Mononuclear cell (primary cell): ENCODE data around the gene IL32. TPM values are rescaled to one million over a fixed set of nuclear protein-coding genes. Genes with fewer than 3 reads are reported as not detected.
A peak's percentile ranks its signal among the peaks of the same experiment; 100 is the strongest.

Experiments used
- H3K27me3 ChIP-seq: 2 replicates; pipeline ENCODE4 v1.6.0; 2011; ENCODE audit warnings: low read length, control low read depth; ENCODE audit not compliant: insufficient read depth
- H3K4me1 ChIP-seq: 2 replicates; pipeline ENCODE4 v1.5.1; 2011; ENCODE audit warnings: mild to moderate bottlenecking, low read length, control low read depth; ENCODE audit not compliant: insufficient read depth
- H3K4me3 ChIP-seq: 2 replicates; pipeline ENCODE4 v1.5.1; 2011; ENCODE audit warnings: mild to moderate bottlenecking, low read length, moderate library complexity
- H3K9me3 ChIP-seq: 2 replicates; pipeline ENCODE4 v1.5.1; 2011; ENCODE audit warnings: low read depth, mild to moderate bottlenecking, control low read depth, low read length
- total RNA-seq: library from RNA; depleted of rRNA; stranded (reverse); fragments of >200 nt; gene quantifications from one replicate; pipeline ENCODE4 v1.2.3, GENCODE V29; 2012

The IL32 gene
- total RNA-seq, 1 donor: 115 TPM

DNA sequence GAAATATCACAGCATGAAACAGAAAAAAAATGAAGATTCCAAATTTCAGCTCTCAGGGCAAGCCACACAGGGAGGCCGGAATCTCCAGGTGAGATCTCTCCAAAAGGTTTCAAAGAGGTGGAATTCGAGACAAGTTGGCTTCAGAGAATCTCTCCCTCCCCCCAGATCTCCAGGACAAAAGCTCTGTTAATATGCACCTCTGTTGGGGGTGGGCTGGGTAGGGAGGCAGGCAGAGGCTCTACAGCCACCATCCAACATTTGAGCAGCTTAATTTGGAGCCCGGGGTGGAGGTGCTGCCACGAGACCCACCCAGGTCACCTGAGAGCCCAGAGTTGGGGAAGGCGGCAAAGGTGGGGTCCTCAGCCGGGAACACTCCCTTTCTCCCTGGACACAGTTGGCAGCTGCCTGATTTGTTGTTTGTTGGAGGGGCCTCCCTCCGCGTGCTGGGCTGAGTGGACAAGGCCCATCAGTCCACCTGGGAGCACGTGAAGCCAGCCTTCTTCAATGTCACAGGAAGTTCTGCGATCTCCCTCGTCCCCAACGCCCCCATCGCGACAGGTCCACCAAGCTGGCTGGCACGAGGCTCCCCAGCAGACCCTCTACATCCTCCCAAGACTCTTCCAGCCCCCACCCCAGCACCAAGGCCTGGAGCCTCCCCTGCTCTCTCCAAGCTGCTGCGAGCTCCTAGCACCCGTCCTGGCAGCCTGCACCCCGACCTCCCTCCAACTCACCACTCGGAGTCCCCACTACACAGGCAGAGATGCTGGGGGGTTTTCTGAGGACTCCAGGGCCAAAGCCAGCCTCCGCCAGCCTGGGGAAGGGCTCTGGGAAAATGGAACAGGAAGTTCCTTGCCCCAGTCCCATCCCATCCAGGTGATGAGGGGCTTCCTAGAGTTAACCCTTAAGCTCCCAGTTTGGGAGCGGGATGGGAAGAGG is 33.3 kb downstream of the IL32 start, which contains the start of gene ZSCAN10:
ZSCAN10 (minus strand) TSS at position 836 of the 936 bp plus-strand sequence. CDS start 6,357 bp downstream, outside the sequence.
- peaks cover 64% of the 10 kb centered on the region for H3K4me1 ChIP-seq
- peak within 1 kb of the TSS; percentile 1 for H3K4me3 ChIP-seq
- no peaks in the 10 kb centered on the region for H3K9me3 ChIP-seq
- H3K27me3 ChIP-seq: no peaks in the 10 kb centered on the region

GRCh38 chr16:3099395-3099731 is 33.9 kb downstream of the IL32 start:
- Histone ChIP-seq H3K4me3 (no peak overlapping the region), H3K27me3 (no peaks in the 10 kb centered on the region), H3K9me3 (no peaks in the 10 kb centered on the region), H3K4me1 (peaks cover 63% of the 10 kb centered on the region)

GRCh38 chr16:3099732-3100499 is 34.5 kb downstream of the IL32 start:
- H3K27me3 ChIP-seq: no peaks in the 10 kb centered on the region
- H3K9me3 ChIP-seq: no peaks in the 10 kb centered on the region
- peaks cover 58% of the 10 kb centered on the region for H3K4me1 ChIP-seq
- peak overlapping the region; percentile 1 for H3K4me3 ChIP-seq

GRCh38 chr16:3101018-3101840 is 35.8 kb downstream of the IL32 start:
- Histone ChIP-seq H3K9me3 (no peaks in the 10 kb centered on the region), H3K4me1 (peaks cover 53% of the 10 kb centered on the region), H3K4me3 (peak overlapping the region; percentile 13), H3K27me3 (no peaks in the 10 kb centered on the region)

- Histone ChIP-seq H3K27me3 (no peaks in the 10 kb centered on the region), H3K4me1 (peaks cover 51% of the 10 kb centered on the region), H3K4me3 (peak overlapping the region; percentile 13), H3K9me3 (no peaks in the 10 kb centered on the region)
Measured at GRCh38 chr16:3101841-3102470, 36.5 kb downstream of the IL32 start.

DNA sequence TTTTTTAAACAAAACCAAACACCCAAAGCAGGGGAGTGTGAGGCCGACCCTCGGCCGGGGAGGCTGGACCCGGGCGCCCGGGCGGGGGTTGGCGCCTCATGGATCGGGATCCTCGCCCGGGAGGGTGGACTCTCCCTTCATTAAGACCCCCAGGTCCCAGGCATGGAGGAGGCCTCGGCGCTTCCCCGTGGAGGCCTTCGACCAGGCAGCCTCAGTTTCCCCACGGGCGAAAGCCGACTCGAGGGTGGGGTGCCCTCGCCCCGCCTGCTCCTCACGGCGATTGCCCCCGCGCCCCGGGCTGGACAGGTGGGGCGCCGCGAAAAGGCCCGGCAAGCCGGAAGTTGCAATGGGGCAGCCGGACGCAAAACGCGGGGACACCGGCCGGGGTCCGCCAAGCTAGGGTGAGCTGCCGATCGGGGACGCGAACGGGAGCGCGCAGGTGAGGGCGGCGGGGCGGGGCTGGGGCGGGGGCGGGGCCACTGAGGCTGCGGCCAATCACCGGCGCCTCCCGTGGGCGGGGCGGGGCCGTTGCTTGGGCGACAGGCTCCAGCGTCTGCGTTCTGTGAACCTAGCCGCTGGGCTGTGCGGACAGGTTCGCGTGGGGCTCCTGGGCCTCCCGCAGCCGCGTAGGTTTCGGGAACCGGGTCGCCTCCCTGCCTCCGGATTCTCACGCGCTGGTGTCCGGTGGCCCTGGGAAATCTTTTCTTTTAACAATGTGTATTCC is 40.9 kb downstream of the IL32 start:
- no peaks in the 10 kb centered on the region for H3K27me3 ChIP-seq
- H3K4me1 ChIP-seq: peaks cover 35% of the 10 kb centered on the region
- H3K9me3 ChIP-seq: no peaks in the 10 kb centered on the region
- peak overlapping the region; percentile 56 for H3K4me3 ChIP-seq

- H3K4me3 ChIP-seq: no peak within 1 kb of the TSS
- no peaks in the 10 kb centered on the region for H3K27me3 ChIP-seq
- no peaks in the 10 kb centered on the region for H3K9me3 ChIP-seq
- H3K4me1 ChIP-seq: peaks cover 4% of the 10 kb centered on the region
Measured at GRCh38 chr16:3112058-3112880, 46.8 kb downstream of the IL32 start, which contains the start of gene ZNF205. Gene ZNF205, plus strand, starts transcription at chr16:3112586. Its CDS starts 845 bp downstream, at chr16:3113431.

DNA sequence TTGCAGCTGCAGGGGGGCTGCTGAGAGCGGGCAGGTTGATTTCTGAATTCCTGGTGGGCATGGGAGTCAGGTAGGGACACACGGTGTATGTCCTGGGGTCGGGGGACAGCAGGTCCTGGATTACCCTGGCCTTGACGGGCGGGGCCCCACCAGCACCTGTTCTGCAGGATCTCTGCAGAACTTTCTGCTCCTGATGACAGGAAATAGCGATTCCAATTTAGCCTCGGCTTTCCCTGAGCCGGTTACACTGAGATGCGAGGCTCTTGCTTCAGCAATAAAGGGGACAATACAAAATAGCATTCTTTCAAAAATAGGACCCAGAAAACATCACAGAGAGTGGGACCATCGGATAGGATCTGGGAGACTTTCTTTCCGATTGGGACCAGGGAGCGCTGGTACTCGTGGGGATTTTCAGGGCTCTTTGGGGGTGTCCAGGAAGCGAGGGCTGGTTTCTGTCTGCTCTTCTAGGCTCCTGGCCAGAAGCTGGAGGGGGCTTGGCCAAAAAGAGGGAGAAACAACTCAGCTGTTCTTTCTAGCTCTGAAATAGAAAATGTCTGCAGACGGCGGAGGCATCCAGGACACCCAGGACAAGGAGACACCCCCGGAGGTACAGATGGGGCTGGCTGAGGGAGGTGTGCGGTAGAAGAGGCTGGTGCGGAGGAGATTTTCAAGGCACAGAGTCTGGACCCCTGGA is 47.6 kb downstream of the IL32 start:
- H3K4me1 ChIP-seq: no peaks in the 10 kb centered on the region
- no peaks in the 10 kb centered on the region for H3K9me3 ChIP-seq
- no peak overlapping the region for H3K4me3 ChIP-seq
- H3K27me3 ChIP-seq: no peaks in the 10 kb centered on the region

- no peaks in the 10 kb centered on the region for H3K4me1 ChIP-seq
- H3K27me3 ChIP-seq: no peaks in the 10 kb centered on the region
- no peaks in the 10 kb centered on the region for H3K9me3 ChIP-seq
- H3K4me3 ChIP-seq: no peak overlapping the region
Measured at GRCh38 chr16:3113765-3114479, 48.5 kb downstream of the IL32 start.

DNA sequence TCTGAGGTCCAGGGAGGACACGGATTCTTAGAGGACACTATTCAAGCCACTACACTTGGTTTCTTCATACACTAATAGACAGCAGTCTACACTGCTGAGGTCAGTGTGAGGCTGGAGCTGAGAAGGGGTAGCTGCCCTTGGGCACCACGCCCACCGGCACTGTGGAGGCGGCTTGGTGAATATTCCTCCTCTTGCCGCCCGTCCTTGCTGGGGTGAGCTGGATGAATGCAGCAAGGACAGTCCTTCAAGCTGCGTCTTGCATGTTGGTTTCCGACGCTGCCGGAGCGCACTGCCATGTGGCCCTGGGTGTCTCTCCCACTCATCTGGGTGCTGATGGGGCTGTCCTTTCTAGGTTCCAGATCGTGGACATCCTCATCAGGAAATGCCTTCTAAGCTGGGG is 49.6 kb downstream of the IL32 start:
- H3K9me3 ChIP-seq: no peaks in the 10 kb centered on the region
- no peak overlapping the region for H3K4me3 ChIP-seq
- no peaks in the 10 kb centered on the region for H3K4me1 ChIP-seq
- no peaks in the 10 kb centered on the region for H3K27me3 ChIP-seq

DNA sequence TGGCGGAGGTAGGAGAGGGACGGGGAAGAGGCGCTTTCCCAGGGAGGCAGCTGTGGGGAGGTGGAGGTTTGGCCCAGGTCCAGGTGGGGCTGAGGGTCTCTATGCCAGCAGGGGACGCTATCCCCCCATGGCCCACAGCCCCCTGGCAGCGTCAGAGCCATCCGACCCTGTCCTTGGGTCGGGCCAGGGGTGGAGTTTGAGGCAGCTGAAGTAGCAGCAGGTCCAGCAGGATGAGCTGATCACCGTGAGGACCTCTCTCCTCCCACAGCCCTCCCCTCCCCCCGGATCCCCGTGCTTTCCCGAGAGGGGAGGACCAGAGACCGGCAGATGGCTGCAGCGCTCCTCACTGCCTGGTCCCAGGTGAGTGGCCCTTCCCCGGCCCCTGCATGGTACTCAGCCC is 50.1 kb downstream of the IL32 start:
- H3K9me3 ChIP-seq: no peaks in the 10 kb centered on the region
- H3K27me3 ChIP-seq: no peaks in the 10 kb centered on the region
- H3K4me1 ChIP-seq: no peaks in the 10 kb centered on the region
- no peak overlapping the region for H3K4me3 ChIP-seq

DNA sequence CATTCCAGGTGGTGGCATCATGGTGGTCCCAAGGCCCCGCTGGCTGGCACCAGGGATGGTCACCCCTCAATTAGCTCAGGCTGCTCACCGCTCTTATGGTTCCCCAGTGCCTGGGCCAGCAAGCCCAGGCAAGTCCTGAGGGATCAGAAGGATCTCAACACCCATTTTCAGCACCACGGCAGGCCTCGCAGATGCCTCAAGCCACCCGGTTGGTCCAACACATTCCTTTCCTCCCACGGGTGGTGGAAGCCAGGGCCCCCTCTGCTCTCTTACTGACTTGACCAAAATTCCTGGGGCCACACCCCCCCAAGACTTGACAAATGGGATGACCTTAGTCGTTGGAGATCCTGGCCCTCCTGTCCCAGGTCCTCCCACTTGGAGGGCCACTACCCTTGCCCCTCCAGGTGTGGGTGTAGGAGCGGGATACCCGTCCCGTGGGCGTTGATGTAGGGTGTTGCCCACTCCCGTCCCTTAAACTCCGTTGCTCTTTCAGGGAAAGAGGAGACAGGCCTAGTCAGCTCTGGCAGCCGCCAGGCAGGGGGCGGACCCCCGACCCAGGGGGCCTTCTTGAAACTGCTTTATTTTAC is 52.9 kb downstream of the IL32 start:
- H3K27me3 ChIP-seq: no peaks in the 10 kb centered on the region
- H3K4me3 ChIP-seq: no peak overlapping the region
- no peaks in the 10 kb centered on the region for H3K9me3 ChIP-seq
- peaks cover 2% of the 10 kb centered on the region for H3K4me1 ChIP-seq
